ENCODE data around the gene EDDM13. TPM values are rescaled to one million over a fixed set of nuclear protein-coding genes. Genes with fewer than 3 reads are reported as not detected.
A peak's percentile ranks its signal among the peaks of the same experiment; 100 is the strongest.
"Not testable (repeated sequence)": the region's sequence is repeated elsewhere in the genome, so short reads cannot be mapped to it uniquely, and the experiment has no call there.

EDDM13 gene
- total and polyA plus RNA-seq, 5 donors from 2014 or later: 0.46 to 1.9 (median 1.1) TPM; not detected in 1

DNA sequence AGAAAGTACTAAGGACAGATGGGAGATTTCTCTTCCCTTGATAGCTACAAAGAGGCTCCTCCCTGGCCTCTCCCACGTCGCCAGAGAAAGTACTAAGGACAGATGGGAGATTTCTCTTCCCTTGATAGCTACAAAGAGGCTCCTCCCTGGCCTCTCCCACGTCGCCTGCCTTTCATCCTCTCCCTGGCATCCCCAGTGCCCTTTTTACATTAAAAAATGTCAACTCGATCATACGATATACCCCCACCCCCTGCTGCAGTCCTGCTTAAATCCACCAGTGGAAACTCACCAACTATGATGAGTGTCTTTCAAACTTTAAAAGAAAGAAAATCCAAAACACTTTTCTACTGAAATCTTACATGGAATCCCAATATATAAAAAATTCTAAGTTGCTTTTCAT, 34.5 kb downstream of the EDDM13 start:
- H3K27ac Mint-ChIP-seq; H3K4me3 ChIP-seq (ENCODE audit: low read depth, low read length); H3K27ac ChIP-seq (ENCODE audit: insufficient read depth, low read length, poor library complexity, severe bottlenecking); DNase-seq; H3K36me3 ChIP-seq (ENCODE audit: control insufficient read depth, insufficient read depth, low read length); H3K27me3 ChIP-seq (ENCODE audit: control insufficient read depth, insufficient read depth, low read length); H3K9me3 ChIP-seq (ENCODE audit: control insufficient read depth in 2 of 2, low read length in 2 of 2); H3K4me3 Mint-ChIP-seq; H3K4me1 ChIP-seq (ENCODE audit: control insufficient read depth, insufficient read depth, low read length, poor library complexity, severe bottlenecking); H3K9me3 Mint-ChIP-seq; ATAC-seq (ENCODE audit: low read depth in 2 of 2); H3K27me3 Mint-ChIP-seq: not testable (repeated sequence)
- H3K36me3 Mint-ChIP-seq: peaks cover 43% of the 10 kb centered on the region
- H3K4me1 Mint-ChIP-seq: peaks cover 0 to 18% (median 9%) of the 10 kb centered on the region in 4 donors

DNA sequence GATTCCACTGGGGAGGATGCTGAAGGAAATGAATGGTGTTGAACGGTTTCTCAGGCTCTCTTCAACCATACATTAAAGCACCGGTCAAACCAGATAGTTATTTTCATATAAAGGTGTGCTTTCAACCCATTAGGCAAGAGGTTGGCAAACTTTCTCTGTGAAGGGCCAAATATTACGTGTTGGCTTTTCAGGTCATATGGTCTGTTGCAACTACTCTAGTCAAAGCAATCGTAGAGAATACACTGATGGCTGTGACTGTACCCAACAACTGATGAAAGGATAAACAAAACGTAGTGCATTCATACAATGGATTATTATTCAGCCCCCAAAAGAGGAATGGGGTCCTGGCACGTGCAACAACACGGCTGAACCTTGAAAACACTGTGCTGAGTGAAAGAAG, 36.2 kb downstream of the EDDM13 start:
- H3K36me3 Mint-ChIP-seq: peaks cover 37% of the 10 kb centered on the region
- H3K36me3 ChIP-seq (ENCODE audit: control insufficient read depth, insufficient read depth, low read length): no peaks in the 10 kb centered on the region
- no peaks in the 10 kb centered on the region for H3K27me3 ChIP-seq (ENCODE audit: control insufficient read depth, insufficient read depth, low read length)
- H3K27me3 Mint-ChIP-seq: no peaks in the 10 kb centered on the region
- no peak overlapping the region for H3K4me3 ChIP-seq (ENCODE audit: low read depth, low read length)
- peak overlapping the region in 1 of 4 donors; percentile 43 for H3K4me3 Mint-ChIP-seq
- no peak overlapping the region for H3K27ac Mint-ChIP-seq
- H3K9me3 Mint-ChIP-seq: peaks cover 0 to 2% (median 0%) of the 10 kb centered on the region in 7 donors
- H3K4me1 ChIP-seq (ENCODE audit: control insufficient read depth, insufficient read depth, low read length, poor library complexity, severe bottlenecking): peaks cover 2% of the 10 kb centered on the region
- peaks cover 0 to 18% (median 9%) of the 10 kb centered on the region in 4 donors for H3K4me1 Mint-ChIP-seq
- no peak for ATAC-seq (ENCODE audit: low read depth in 2 of 2)
- no peaks in the 10 kb centered on the region for H3K9me3 ChIP-seq (ENCODE audit: control insufficient read depth in 2 of 2, low read length in 2 of 2)
- DNase-seq: no peak
- no peak overlapping the region for H3K27ac ChIP-seq (ENCODE audit: insufficient read depth, low read length, poor library complexity, severe bottlenecking)

DNA sequence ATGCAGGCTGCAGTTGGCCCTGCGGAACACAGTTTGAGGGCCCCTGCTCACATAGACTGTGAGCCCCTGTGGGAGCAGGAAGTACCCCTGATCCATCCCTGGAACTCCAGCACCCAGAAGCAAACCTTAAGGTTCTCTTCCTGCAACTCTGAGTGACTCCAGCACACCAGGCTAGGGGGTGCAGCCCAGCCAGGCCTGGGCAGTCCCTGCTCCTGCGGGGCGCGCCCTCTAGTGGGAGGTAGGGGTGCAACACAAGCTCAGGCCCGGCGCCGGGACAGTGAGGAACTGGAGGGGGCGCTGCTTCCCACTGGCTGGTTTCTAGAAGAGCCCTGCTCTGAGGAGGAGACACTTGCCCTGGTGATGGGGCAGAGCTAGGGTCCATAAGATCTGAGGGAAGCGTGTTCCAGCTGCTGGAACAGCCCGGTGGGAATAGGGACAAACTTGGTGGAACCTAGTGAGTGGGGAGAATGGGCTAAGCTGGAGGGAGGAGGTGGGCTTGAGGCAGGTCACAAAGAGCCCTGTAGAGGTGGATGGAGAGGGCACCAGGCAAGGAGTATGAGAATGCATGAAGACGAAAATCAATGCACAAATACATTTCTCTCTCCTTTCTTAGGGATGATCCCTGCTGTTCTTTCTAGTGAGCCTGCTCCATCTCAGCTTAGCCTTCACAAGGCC, 37.1 kb downstream of the EDDM13 start:
- Histone ChIP-seq H3K9me3 (ENCODE audit: control insufficient read depth in 2 of 2, low read length in 2 of 2) (no peaks in the 10 kb centered on the region), H3K27ac (ENCODE audit: insufficient read depth, low read length, poor library complexity, severe bottlenecking) (no peak overlapping the region), H3K4me1 (ENCODE audit: control insufficient read depth, insufficient read depth, low read length, poor library complexity, severe bottlenecking) (peaks cover 7% of the 10 kb centered on the region), H3K4me3 (ENCODE audit: low read depth, low read length) (no peak overlapping the region), H3K27me3 (ENCODE audit: control insufficient read depth, insufficient read depth, low read length) (no peaks in the 10 kb centered on the region), H3K36me3 (ENCODE audit: control insufficient read depth, insufficient read depth, low read length) (no peaks in the 10 kb centered on the region)
- Mint-ChIP-seq H3K4me1 (peaks cover 0 to 18% (median 11%) of the 10 kb centered on the region in 4 donors), H3K4me3 (peak overlapping the region in 3 of 4 donors; percentile 12 to 48 (median 22)), H3K36me3 (peaks cover 28% of the 10 kb centered on the region), H3K27ac (no peak overlapping the region), H3K27me3 (no peaks in the 10 kb centered on the region), H3K9me3 (peaks cover 0 to 2% (median 0%) of the 10 kb centered on the region in 7 donors)
- DNase-seq (peak; percentile 15 to 68 (median 42)), ATAC-seq (ENCODE audit: low read depth in 2 of 2) (no peak)

DNA sequence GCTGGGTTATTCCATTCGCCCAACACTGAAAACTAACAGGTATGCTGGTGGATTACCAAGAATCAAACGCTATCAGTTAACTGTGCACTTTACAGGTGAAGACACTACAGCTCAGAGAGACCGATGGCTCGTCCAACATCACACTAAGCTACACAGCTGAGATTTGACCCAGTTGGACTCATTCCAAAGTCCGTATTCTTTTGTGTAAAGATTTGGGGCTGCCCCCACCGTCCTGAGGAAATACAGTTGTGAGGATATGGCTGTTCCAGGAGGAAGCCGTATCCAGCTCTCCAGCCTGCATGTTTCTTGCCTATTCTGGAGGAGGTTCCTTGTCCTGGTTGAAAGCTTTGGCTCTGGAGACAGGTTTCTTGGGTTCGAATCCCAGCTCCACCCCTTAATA, 37.9 kb downstream of the EDDM13 start:
- no peak overlapping the region for H3K27ac ChIP-seq (ENCODE audit: insufficient read depth, low read length, poor library complexity, severe bottlenecking)
- no peaks in the 10 kb centered on the region for H3K9me3 ChIP-seq (ENCODE audit: control insufficient read depth in 2 of 2, low read length in 2 of 2)
- Mint-ChIP-seq H3K9me3 (peaks cover 0 to 2% (median 0%) of the 10 kb centered on the region in 7 donors), H3K36me3 (peaks cover 21% of the 10 kb centered on the region), H3K27me3 (no peaks in the 10 kb centered on the region), H3K4me1 (peaks cover 0 to 22% (median 9%) of the 10 kb centered on the region in 4 donors), H3K27ac (no peak overlapping the region), H3K4me3 (no peak overlapping the region)
- no peaks in the 10 kb centered on the region for H3K27me3 ChIP-seq (ENCODE audit: control insufficient read depth, insufficient read depth, low read length)
- H3K4me1 ChIP-seq (ENCODE audit: control insufficient read depth, insufficient read depth, low read length, poor library complexity, severe bottlenecking): peaks cover 10% of the 10 kb centered on the region
- no peak for ATAC-seq (ENCODE audit: low read depth in 2 of 2)
- no peaks in the 10 kb centered on the region for H3K36me3 ChIP-seq (ENCODE audit: control insufficient read depth, insufficient read depth, low read length)
- no peak for DNase-seq
- H3K4me3 ChIP-seq (ENCODE audit: low read depth, low read length): no peak overlapping the region

DNA sequence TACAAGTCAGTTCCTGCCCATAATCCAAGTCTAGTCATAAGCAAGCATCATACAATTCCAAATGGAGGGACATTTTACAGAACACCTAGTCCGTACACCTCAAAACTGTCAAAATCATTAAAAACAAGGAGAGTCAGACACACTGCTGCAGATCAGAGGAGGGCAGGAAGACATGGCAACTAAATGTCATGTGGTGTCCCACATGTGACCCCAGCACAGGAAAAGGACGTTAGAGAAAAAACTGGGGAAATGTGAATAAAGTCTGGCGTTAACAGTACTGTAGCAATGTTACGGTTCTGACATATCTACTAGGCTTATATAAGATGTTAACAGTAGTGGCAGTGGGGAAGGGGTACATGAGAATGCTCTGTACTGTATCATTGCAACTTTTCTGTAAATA, 39.8 kb downstream of the EDDM13 start:
- Histone ChIP-seq H3K36me3 (ENCODE audit: control insufficient read depth, insufficient read depth, low read length) (no peaks in the 10 kb centered on the region), H3K4me3 (ENCODE audit: low read depth, low read length) (no peak overlapping the region), H3K9me3 (ENCODE audit: control insufficient read depth in 2 of 2, low read length in 2 of 2) (no peaks in the 10 kb centered on the region), H3K27ac (ENCODE audit: insufficient read depth, low read length, poor library complexity, severe bottlenecking) (no peak overlapping the region), H3K4me1 (ENCODE audit: control insufficient read depth, insufficient read depth, low read length, poor library complexity, severe bottlenecking) (peaks cover 13% of the 10 kb centered on the region), H3K27me3 (ENCODE audit: control insufficient read depth, insufficient read depth, low read length) (no peaks in the 10 kb centered on the region)
- no peak for DNase-seq
- peak overlapping the region in 1 of 3 donors; percentile 96 for H3K27ac Mint-ChIP-seq
- peaks cover 0 to 27% (median 9%) of the 10 kb centered on the region in 4 donors for H3K4me1 Mint-ChIP-seq
- peaks cover 0 to 2% (median 0%) of the 10 kb centered on the region in 7 donors for H3K9me3 Mint-ChIP-seq
- ATAC-seq (ENCODE audit: low read depth in 2 of 2): no peak
- peak overlapping the region in 1 of 4 donors; percentile 88 for H3K4me3 Mint-ChIP-seq
- no peaks in the 10 kb centered on the region for H3K27me3 Mint-ChIP-seq
- peaks cover 16% of the 10 kb centered on the region for H3K36me3 Mint-ChIP-seq

DNA sequence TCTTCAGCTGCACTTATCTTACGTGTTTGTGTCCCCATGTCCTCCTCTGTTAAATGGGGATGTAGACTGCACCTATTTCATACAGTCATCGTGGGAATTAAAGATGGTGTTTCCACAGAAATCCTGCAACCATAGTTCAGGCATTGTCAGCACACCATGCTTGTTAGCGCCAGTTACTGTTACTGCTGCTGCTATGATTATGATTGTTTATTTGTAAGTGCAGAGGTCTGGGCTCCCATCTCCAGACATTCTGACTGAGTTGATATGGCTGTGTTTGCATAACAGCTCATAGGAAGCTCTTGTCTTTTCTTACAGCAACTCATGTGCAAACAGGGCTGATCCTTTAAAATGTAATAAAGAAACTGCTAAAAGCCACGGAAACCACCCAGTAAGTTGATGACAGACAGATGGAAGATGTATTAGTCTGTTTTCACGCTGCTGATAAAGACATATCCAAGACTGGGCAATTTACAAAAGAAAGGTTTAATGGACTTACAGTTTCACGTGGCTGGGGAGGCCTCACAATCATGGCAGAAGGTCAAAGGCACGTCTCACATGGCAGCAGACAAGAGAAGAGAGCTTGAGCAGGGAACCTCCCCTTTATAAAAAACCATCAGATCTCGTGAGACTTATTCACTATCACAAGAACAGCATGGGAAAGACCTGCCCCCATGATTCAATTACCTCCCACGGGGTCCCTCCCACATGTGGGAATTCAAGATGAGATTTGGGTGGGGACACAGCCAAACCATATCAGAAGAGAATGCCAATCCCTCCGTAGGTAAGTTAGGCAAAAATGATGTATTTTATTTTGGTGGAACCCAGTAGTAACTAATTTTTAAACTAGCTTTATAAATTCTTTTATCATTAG, 40.5 kb downstream of the EDDM13 start:
- H3K27me3 ChIP-seq (ENCODE audit: control insufficient read depth, insufficient read depth, low read length): no peaks in the 10 kb centered on the region
- Mint-ChIP-seq H3K9me3 (peaks cover 0 to 2% (median 0%) of the 10 kb centered on the region in 7 donors), H3K27ac (peak overlapping the region in 2 of 3 donors; percentile 96 to 97), H3K4me3 (peak overlapping the region; percentile 88 to 94 (median 91)), H3K36me3 (peaks cover 16% of the 10 kb centered on the region), H3K4me1 (peaks cover 0 to 27% (median 9%) of the 10 kb centered on the region in 4 donors), H3K27me3 (no peaks in the 10 kb centered on the region)
- no peak for ATAC-seq (ENCODE audit: low read depth in 2 of 2)
- no peaks in the 10 kb centered on the region for H3K36me3 ChIP-seq (ENCODE audit: control insufficient read depth, insufficient read depth, low read length)
- no peaks in the 10 kb centered on the region for H3K9me3 ChIP-seq (ENCODE audit: control insufficient read depth in 2 of 2, low read length in 2 of 2)
- DNase-seq: no peak
- H3K4me3 ChIP-seq (ENCODE audit: low read depth, low read length): no peak overlapping the region
- H3K4me1 ChIP-seq (ENCODE audit: control insufficient read depth, insufficient read depth, low read length, poor library complexity, severe bottlenecking): peaks cover 13% of the 10 kb centered on the region
- no peak overlapping the region for H3K27ac ChIP-seq (ENCODE audit: insufficient read depth, low read length, poor library complexity, severe bottlenecking)

DNA sequence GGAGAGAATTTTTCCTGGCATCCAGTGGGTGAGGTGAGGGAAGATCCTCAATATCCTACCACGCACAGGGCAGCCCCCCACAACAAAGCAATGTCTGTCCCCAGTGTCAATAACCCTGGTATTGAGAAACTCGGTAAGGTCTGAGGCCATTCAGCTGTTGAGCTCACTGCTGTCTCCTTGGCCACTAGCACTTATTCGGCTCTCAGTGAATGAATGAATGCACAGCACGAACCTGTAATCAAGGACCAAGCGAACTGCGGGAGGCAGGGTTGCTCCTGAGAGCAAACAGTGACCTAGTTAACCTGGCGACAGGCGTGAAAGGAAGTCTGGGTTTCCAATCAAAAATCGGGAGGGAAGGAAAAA, 41.5 kb downstream of the EDDM13 start:
- H3K4me1 Mint-ChIP-seq: peaks cover 0 to 27% (median 9%) of the 10 kb centered on the region in 4 donors
- Histone ChIP-seq H3K36me3 (ENCODE audit: control insufficient read depth, insufficient read depth, low read length) (no peaks in the 10 kb centered on the region), H3K4me3 (ENCODE audit: low read depth, low read length) (peak overlapping the region; percentile 96), H3K27me3 (ENCODE audit: control insufficient read depth, insufficient read depth, low read length) (no peaks in the 10 kb centered on the region), H3K9me3 (ENCODE audit: control insufficient read depth in 2 of 2, low read length in 2 of 2) (no peaks in the 10 kb centered on the region), H3K4me1 (ENCODE audit: control insufficient read depth, insufficient read depth, low read length, poor library complexity, severe bottlenecking) (peaks cover 13% of the 10 kb centered on the region), H3K27ac (ENCODE audit: insufficient read depth, low read length, poor library complexity, severe bottlenecking) (peak overlapping the region; percentile 99)
- peaks cover 0 to 2% (median 0%) of the 10 kb centered on the region in 7 donors for H3K9me3 Mint-ChIP-seq
- no peak for DNase-seq
- H3K27ac Mint-ChIP-seq: peak overlapping the region; percentile 96 to 100 (median 97)
- H3K36me3 Mint-ChIP-seq: peaks cover 11% of the 10 kb centered on the region
- ATAC-seq (ENCODE audit: low read depth in 2 of 2): no peak
- H3K4me3 Mint-ChIP-seq: peak overlapping the region; percentile 88 to 94 (median 91)
- no peaks in the 10 kb centered on the region for H3K27me3 Mint-ChIP-seq
